ENCODE data around the gene PRUNE2. TPM values are rescaled to one million over a fixed set of nuclear protein-coding genes. Genes with fewer than 3 reads are reported as not detected.

PRUNE2 gene
- total RNA-seq, 4 donors from 2014 or later = 3.6 to 16.2 (median 6.4) TPM

DNA sequence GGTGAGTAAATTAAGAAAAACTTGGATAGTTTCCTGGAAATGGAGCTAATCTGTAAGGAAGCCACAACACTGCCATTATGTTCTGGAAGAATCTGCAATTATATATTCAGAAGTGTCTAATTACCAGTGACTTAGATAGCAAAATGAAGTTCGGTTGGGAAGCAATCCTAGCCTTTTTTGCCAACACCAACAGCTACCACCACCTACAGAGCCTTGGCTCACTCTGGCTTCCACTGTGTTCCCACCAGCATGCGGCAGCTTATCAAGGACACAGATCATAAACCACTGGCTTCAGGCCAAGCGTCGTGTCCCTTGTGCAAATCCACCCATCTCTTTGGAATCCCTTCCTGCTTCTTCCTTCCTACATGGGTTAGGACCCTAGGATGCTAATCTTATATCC, 259.7 kb downstream of the PRUNE2 start:
- no peak for TF ChIP-seq POLR2AphosphoS5 (IDR thresholded peaks at IDR 0.05)
- no peak for TF ChIP-seq EP300 (IDR thresholded peaks at IDR 0.05)
- TF ChIP-seq, protein P1, sequence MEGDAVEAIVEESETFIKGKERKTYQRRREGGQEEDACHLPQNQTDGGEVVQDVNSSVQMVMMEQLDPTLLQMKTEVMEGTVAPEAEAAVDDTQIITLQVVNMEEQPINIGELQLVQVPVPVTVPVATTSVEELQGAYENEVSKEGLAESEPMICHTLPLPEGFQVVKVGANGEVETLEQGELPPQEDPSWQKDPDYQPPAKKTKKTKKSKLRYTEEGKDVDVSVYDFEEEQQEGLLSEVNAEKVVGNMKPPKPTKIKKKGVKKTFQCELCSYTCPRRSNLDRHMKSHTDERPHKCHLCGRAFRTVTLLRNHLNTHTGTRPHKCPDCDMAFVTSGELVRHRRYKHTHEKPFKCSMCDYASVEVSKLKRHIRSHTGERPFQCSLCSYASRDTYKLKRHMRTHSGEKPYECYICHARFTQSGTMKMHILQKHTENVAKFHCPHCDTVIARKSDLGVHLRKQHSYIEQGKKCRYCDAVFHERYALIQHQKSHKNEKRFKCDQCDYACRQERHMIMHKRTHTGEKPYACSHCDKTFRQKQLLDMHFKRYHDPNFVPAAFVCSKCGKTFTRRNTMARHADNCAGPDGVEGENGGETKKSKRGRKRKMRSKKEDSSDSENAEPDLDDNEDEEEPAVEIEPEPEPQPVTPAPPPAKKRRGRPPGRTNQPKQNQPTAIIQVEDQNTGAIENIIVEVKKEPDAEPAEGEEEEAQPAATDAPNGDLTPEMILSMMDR (IDR thresholded peaks at IDR 0.05) = no peak
- no peak for TF ChIP-seq POLR2A (IDR thresholded peaks at IDR 0.05)
- no peak overlapping the region for H3K27ac ChIP-seq
- 51% methylated on average over 4 of the region's 4 CpGs for WGBS

DNA sequence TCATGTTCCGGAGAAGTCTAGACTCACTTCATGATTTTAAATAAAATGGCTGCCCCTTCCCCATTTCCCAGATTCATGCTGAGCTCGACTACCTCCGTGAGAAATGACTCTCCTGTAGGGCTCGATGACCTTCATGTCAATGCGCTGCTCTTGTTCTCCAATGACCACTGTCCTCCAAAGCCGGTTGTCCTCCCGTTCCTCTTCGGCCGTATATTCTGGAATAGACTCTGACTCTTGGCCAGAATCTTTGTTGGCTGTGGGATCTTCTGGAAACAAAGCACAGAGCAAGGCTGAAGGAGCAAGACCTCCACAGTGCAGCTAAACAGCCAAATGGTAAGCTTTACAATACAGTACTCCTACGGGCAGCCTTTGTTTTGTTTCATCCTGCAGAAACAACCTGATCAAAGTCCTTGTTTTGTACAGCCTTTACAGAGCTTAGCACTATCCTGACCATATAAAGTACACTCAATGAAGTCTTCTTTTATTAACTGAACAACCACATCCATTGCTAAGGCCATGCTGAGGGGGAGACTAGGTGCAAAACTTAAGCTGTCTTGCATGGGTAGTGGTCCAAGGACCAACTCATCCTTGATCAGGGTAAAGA, 261.2 kb downstream of the PRUNE2 start:
- Histone ChIP-seq H3K27ac (no peak overlapping the region), H3K4me3 (no peak overlapping the region), H3K4me1 (no peaks in the 10 kb centered on the region), H3K27me3 (no peaks in the 10 kb centered on the region), H3K9me3 (no peaks in the 10 kb centered on the region), H3K36me3 (no peaks in the 10 kb centered on the region)
- no peak for TF ChIP-seq POLR2AphosphoS5 (IDR thresholded peaks at IDR 0.05)
- TF ChIP-seq, protein P1 (IDR thresholded peaks at IDR 0.05) = no peak
- no peak for TF ChIP-seq EP300 (IDR thresholded peaks at IDR 0.05)
- TF ChIP-seq POLR2A (IDR thresholded peaks at IDR 0.05) = no peak
- 94% methylated on average over 10 of the region's 10 CpGs for WGBS
- DNase-seq (ENCODE audit: low spot score in 2 of 2) = no peak

More for the DNA sequence above, 259.7 kb downstream of the PRUNE2 start:
- DNase-seq (ENCODE audit: low spot score in 2 of 2) = no peak
- Histone ChIP-seq H3K27me3 (no peaks in the 10 kb centered on the region), H3K4me1 (no peaks in the 10 kb centered on the region), H3K9me3 (no peaks in the 10 kb centered on the region), H3K4me3 (no peak overlapping the region), H3K36me3 (no peaks in the 10 kb centered on the region)

DNA sequence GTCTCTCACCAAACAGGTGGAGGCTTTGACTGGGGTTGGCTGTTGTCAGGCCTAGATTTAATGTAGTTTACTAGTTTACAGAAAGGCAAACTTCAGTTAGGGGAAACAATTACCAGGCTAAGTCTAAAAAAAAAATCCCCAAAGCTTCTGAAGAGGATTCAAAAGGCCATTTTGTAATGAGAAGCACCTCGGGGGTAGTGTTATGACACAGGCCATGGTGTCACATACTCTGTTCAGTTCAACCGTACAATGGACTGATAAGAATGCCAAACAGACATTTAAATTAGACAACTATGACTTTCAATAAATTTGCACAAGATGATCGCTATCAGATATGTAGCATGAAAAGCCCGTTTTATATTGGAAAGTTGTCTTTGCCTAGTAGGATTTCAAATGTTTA, 261.7 kb downstream of the PRUNE2 start:
- Histone ChIP-seq H3K36me3 (no peaks in the 10 kb centered on the region), H3K27ac (no peak overlapping the region), H3K4me3 (no peak overlapping the region), H3K27me3 (no peaks in the 10 kb centered on the region), H3K9me3 (no peaks in the 10 kb centered on the region), H3K4me1 (no peaks in the 10 kb centered on the region)
- 90% methylated on average over 4 of the region's 4 CpGs for WGBS
- no peak for DNase-seq (ENCODE audit: low spot score in 2 of 2)
- TF ChIP-seq, protein P1 (IDR thresholded peaks at IDR 0.05) = no peak
- TF ChIP-seq POLR2AphosphoS5 (IDR thresholded peaks at IDR 0.05) = no peak
- TF ChIP-seq POLR2A (IDR thresholded peaks at IDR 0.05) = no peak
- TF ChIP-seq EP300 (IDR thresholded peaks at IDR 0.05) = no peak

DNA sequence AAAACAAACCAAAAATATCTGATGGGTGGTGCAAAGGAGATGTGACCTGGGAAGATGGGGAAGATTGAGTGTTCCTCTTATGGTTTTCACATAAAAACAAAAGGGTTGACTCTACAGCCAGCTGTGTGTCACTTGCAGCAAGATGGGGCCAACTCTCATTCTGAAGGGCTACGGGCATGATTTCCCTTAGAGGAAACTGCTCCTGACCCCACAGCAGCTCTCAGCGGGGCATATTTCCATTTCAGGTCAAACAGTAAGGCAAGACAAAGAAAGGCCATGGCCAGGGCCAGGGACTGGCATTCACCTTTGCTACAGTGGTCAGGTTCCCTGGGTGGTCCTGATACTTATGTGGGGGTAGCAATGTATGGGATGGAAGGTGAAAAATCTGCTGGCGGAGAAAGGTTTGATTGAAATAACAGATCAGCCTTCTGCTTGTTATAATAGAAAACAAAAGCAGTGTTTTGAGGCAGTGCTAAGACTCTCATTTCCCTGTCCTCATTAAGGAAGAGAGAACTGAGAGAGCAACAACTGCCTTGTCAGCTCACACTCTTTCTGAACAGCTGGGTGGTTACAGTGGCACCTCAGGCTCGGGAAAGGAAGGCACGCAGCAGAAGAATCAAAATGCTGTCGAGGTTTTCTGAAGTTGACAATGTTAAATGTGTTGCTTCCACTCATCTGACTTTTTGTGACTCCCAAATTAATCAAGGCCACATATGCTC, 262.4 kb downstream of the PRUNE2 start:
- Histone ChIP-seq H3K27me3 (no peaks in the 10 kb centered on the region), H3K4me1 (no peaks in the 10 kb centered on the region), H3K4me3 (no peak overlapping the region), H3K36me3 (no peaks in the 10 kb centered on the region), H3K9me3 (no peaks in the 10 kb centered on the region), H3K27ac (no peak overlapping the region)
- no peak for TF ChIP-seq POLR2A (IDR thresholded peaks at IDR 0.05)
- TF ChIP-seq POLR2AphosphoS5 (IDR thresholded peaks at IDR 0.05) = no peak
- TF ChIP-seq, protein P1 (IDR thresholded peaks at IDR 0.05) = no peak
- no peak for TF ChIP-seq EP300 (IDR thresholded peaks at IDR 0.05)
- 73% methylated on average over 6 of the region's 6 CpGs for WGBS
- no peak for DNase-seq (ENCODE audit: low spot score in 2 of 2)

DNA sequence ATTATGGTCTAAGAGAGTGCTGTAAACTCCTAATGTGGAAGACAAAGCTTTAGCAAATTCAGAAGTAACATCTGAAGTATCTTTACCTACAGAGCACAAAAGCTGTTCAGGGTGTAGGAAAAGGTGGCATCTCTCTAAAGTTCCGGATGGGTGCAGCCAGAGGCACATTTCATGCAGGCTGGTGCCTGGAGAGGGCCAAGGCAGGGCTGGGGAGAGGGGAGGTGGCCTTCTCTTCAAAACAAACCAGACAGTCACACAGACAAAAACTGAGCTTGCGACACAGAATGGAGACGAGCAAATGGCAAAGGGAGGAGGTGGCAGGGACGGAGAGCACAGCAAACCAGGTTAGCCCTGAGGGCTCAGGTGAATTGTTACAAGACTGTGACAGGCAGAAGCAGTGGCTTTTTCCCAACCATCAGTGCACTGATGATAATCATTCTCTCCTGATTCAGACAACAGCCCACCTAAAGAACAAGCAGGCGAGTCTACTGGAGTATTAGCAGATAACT, 263.2 kb downstream of the PRUNE2 start:
- no peak overlapping the region for H3K27ac ChIP-seq
- 86% methylated on average over 5 of the region's 5 CpGs for WGBS
- no peak for TF ChIP-seq POLR2A (IDR thresholded peaks at IDR 0.05)
- TF ChIP-seq EP300 (IDR thresholded peaks at IDR 0.05) = no peak
- TF ChIP-seq POLR2AphosphoS5 (IDR thresholded peaks at IDR 0.05) = no peak
- TF ChIP-seq, protein P1 (IDR thresholded peaks at IDR 0.05) = no peak
- no peaks in the 10 kb centered on the region for H3K27me3 ChIP-seq
- no peak overlapping the region for H3K4me3 ChIP-seq
- H3K4me1 ChIP-seq = no peaks in the 10 kb centered on the region
- no peak for DNase-seq (ENCODE audit: low spot score in 2 of 2)
- no peaks in the 10 kb centered on the region for H3K9me3 ChIP-seq
- no peaks in the 10 kb centered on the region for H3K36me3 ChIP-seq
